PC-3 (cell line): ENCODE data around the gene SAAL1. TPM values are rescaled to one million over a fixed set of nuclear protein-coding genes. Genes with fewer than 3 reads are reported as not detected.

Experiments
- ATAC-seq: fragments of 200-7000 bp; cut with Tn5 transposase; 2 replicates; pipeline ENCODE4 v1.9.1; 2020; ENCODE audit warnings: mild to moderate bottlenecking, moderate library complexity
- BruUV-seq: library from RNA; stranded (reverse); fragments of 400-500 nt; replicated peaks from 2 replicates; lab custom pipeline; 2021; lab: Mats Ljungman, UMichigan
- CTCF ChIA-PET: fragments of 300-600 bp; sonication (Branson Sonifier 250); formaldehyde crosslinking; loops from one replicate; lab custom pipeline; 2022; ENCODE audit warnings: antibody characterized with exemption; lab: Charles Lee
- POLR2A ChIA-PET: fragments of 300-600 bp; sonication (Branson Sonifier 250); formaldehyde crosslinking; loops from one replicate; lab custom pipeline; 2022; ENCODE audit warnings: antibody characterized with exemption; ENCODE audit not compliant: unreplicated experiment; lab: Charles Lee
- DNase-seq: peaks from one replicate; pipeline ENCODE4 v3.0.0-alpha.2; 2015
- H2AFZ ChIP-seq: fragments of 300-600 bp; sonication (generic); 2 replicates; pipeline ENCODE4 v1.6.0; 2016; ENCODE audit warnings: antibody characterized with exemption, low read length
- H3F3A ChIP-seq: fragments of 300-600 bp; sonication (generic); one replicate; pipeline ENCODE4 v1.6.0; 2017; ENCODE audit warnings: antibody characterized with exemption, low read length, control low read depth, mild to moderate bottlenecking; ENCODE audit not compliant: unreplicated experiment
- H3K27ac ChIP-seq: fragments of 300-600 bp; sonication (generic); 2 replicates; pipeline ENCODE4 v1.5.1; 2016; ENCODE audit warnings: mild to moderate bottlenecking, low read length
- H3K27me3 ChIP-seq: fragments of 300-600 bp; sonication (generic); 2 replicates; pipeline ENCODE4 v1.6.1; 2016; ENCODE audit warnings: low read length, mixed read lengths
- H3K36me3 ChIP-seq: fragments of 300-600 bp; sonication (generic); 2 replicates; pipeline ENCODE4 v1.6.1; 2016; ENCODE audit warnings: low read depth, mixed run types, low read length, mixed read lengths
- H3K4me1 ChIP-seq: fragments of 300-600 bp; sonication (generic); 2 replicates; pipeline ENCODE4 v1.5.1; 2016; ENCODE audit warnings: low read length; ENCODE audit not compliant: insufficient read depth
- H3K4me2 ChIP-seq: fragments of 300-600 bp; sonication (generic); 2 replicates; pipeline ENCODE4 v1.6.0; 2016; ENCODE audit warnings: low read length
- H3K4me3 ChIP-seq: fragments of 300-600 bp; sonication (generic); 2 replicates; pipeline ENCODE4 v1.5.1; 2016; ENCODE audit warnings: mild to moderate bottlenecking, low read length, mixed read lengths
- H3K79me2 ChIP-seq: fragments of 300-600 bp; sonication (generic); 2 replicates; pipeline ENCODE4 v1.6.1; 2017; ENCODE audit warnings: low read length, mixed read lengths
- H3K9ac ChIP-seq: fragments of 300-600 bp; sonication (generic); 2 replicates; pipeline ENCODE4 v1.6.0; 2016; ENCODE audit warnings: mild to moderate bottlenecking, low read length
- H3K9me2 ChIP-seq: fragments of 300-600 bp; sonication (generic); replicated peaks from 2 replicates; pipeline ENCODE4 v1.6.1; 2016; ENCODE audit warnings: mixed run types, low read length, mixed read lengths
- H3K9me3 ChIP-seq: fragments of 300-600 bp; sonication (generic); 2 replicates; pipeline ENCODE4 v1.6.1; 2016; ENCODE audit warnings: low read length, mixed read lengths
- H4K20me1 ChIP-seq: fragments of 300-600 bp; sonication (generic); 2 replicates; pipeline ENCODE4 v1.6.1; 2016; ENCODE audit warnings: low read length, mixed read lengths
- CTCF ChIP-seq: fragments of 300-600 bp; sonication (generic); conservative IDR thresholded peaks from 2 replicates; pipeline ENCODE4 v1.5.1; 2017; ENCODE audit warnings: antibody characterized with exemption, low read depth, mild to moderate bottlenecking, low read length
- EZH2 ChIP-seq: fragments of 300-600 bp; sonication (generic); IDR thresholded peaks from one replicate; pipeline ENCODE4 v1.6.1; 2017; ENCODE audit warnings: antibody characterized with exemption, mild to moderate bottlenecking, low read length; ENCODE audit not compliant: unreplicated experiment
- EZH2phosphoT487 ChIP-seq: fragments of 300-600 bp; sonication (generic); IDR thresholded peaks from 2 replicates; pipeline ENCODE4 v1.6.1; 2018; ENCODE audit warnings: mild to moderate bottlenecking, antibody characterized with exemption, low read length, borderline replicate concordance
- intact Hi-C: fragments of 100-400 bp; cut with micrococcal nuclease; formaldehyde crosslinking; loops from 2 replicates; pipeline ENCODE4 v1.9.0; 2023
- total RNA-seq: library from RNA; depleted of rRNA; stranded (reverse); fragments of >200 nt; gene quantifications from 2 replicates; pipeline ENCODE4 v1.2.3, GENCODE V29; 2014

SAAL1 gene
- total RNA-seq, 1 experiment from 2014 or later, result 25.4 TPM

- H4K20me1 ChIP-seq, result no peaks in the 10 kb centered on the region
- no peak overlapping the region for H3K4me2 ChIP-seq
- no peaks in the 10 kb centered on the region for H3F3A ChIP-seq
- intact Hi-C loops, result no loop called here
- BruUV-seq, result no TSS peak
- ATAC-seq (no peak), DNase-seq (no peak)
- H3K27ac ChIP-seq, result no peak overlapping the region
- H3K4me1 ChIP-seq, result 0 out of 2 replicates have a peak, but pooled peaks cover 3% of the 10 kb centered on the region
- no peak overlapping the region for H2AFZ ChIP-seq
- TF ChIP-seq EZH2, result no peak
- no peaks in the 10 kb centered on the region for H3K9me3 ChIP-seq
- H3K27me3 ChIP-seq, result peaks cover 30% of the 10 kb centered on the region
- ChIA-PET POLR2A (no interaction called here), CTCF (no interaction called here)
- H3K79me2 ChIP-seq, result no peaks in the 10 kb centered on the region
- no peaks in the 10 kb centered on the region for H3K36me3 ChIP-seq
- H3K9ac ChIP-seq, result no peak overlapping the region
- no peaks in the 10 kb centered on the region for H3K9me2 ChIP-seq
- no peak overlapping the region for H3K4me3 ChIP-seq
Measured at GRCh38 chr11:18145837-18146236, 40.0 kb upstream of the SAAL1 start.

- no peaks in the 10 kb centered on the region for H3K9me2 ChIP-seq
- DNase-seq, result no peak
- no peak overlapping the region for H3K4me2 ChIP-seq
- intact Hi-C loops, result no loop called here
- no peak overlapping the region for H3K4me3 ChIP-seq
- H4K20me1 ChIP-seq, result no peaks in the 10 kb centered on the region
- H3K9me3 ChIP-seq, result no peaks in the 10 kb centered on the region
- H2AFZ ChIP-seq, result no peak overlapping the region
- no peaks in the 10 kb centered on the region for H3F3A ChIP-seq
- no peak overlapping the region for H3K27ac ChIP-seq
- H3K9ac ChIP-seq, result no peak overlapping the region
- H3K4me1 ChIP-seq, result 0 out of 2 replicates have a peak, but pooled peaks cover 3% of the 10 kb centered on the region
- BruUV-seq, result no TSS peak
- no peaks in the 10 kb centered on the region for H3K36me3 ChIP-seq
- ChIA-PET POLR2A (no interaction called here), CTCF (no interaction called here)
- no peak for ATAC-seq
- TF ChIP-seq EZH2 (no peak), CTCF (0 out of 2 replicates have a peak, but pooled peaks have one; percentile 19), EZH2phosphoT487 (no peak)
- no peaks in the 10 kb centered on the region for H3K79me2 ChIP-seq
- peaks cover 31% of the 10 kb centered on the region for H3K27me3 ChIP-seq
Measured at GRCh38 chr11:18145025-18145424, 39.1 kb upstream of the SAAL1 start.

GRCh38 chr11:18144243-18144642 lies 38.4 kb upstream of the SAAL1 start:
- peaks cover 30% of the 10 kb centered on the region for H3K27me3 ChIP-seq
- H3K4me3 ChIP-seq, result no peak overlapping the region
- POLR2A ChIA-PET, result no interaction called here
- no peaks in the 10 kb centered on the region for H3K79me2 ChIP-seq
- no peaks in the 10 kb centered on the region for H3K9me2 ChIP-seq
- H3K9ac ChIP-seq, result no peak overlapping the region
- ATAC-seq (peak; percentile 76), DNase-seq (peak; percentile 31)
- H3K36me3 ChIP-seq, result no peaks in the 10 kb centered on the region
- intact Hi-C loops, result no loop called here
- no TSS peak for BruUV-seq
- 0 out of 2 replicates have a peak, but pooled peaks cover 3% of the 10 kb centered on the region for H3K4me1 ChIP-seq
- no peaks in the 10 kb centered on the region for H4K20me1 ChIP-seq
- H3K27ac ChIP-seq, result no peak overlapping the region
- H3F3A ChIP-seq, result no peaks in the 10 kb centered on the region
- H2AFZ ChIP-seq, result no peak overlapping the region
- TF ChIP-seq CTCF (no peak), EZH2 (no peak), EZH2phosphoT487 (no peak)
- H3K9me3 ChIP-seq, result no peaks in the 10 kb centered on the region
- no peak overlapping the region for H3K4me2 ChIP-seq
- CTCF ChIA-PET, result no interaction called here
